CD4-positive, alpha-beta T cell treated with Interleukin-6 for 4 hours (primary cell): ENCODE data around the gene AZU1.

Experiments
- DNase-seq: peaks from one replicate; pipeline ENCODE4 v3.0.0-alpha.2; 2020; ENCODE audit warnings: mixed read lengths

Gene AZU1

DNA sequence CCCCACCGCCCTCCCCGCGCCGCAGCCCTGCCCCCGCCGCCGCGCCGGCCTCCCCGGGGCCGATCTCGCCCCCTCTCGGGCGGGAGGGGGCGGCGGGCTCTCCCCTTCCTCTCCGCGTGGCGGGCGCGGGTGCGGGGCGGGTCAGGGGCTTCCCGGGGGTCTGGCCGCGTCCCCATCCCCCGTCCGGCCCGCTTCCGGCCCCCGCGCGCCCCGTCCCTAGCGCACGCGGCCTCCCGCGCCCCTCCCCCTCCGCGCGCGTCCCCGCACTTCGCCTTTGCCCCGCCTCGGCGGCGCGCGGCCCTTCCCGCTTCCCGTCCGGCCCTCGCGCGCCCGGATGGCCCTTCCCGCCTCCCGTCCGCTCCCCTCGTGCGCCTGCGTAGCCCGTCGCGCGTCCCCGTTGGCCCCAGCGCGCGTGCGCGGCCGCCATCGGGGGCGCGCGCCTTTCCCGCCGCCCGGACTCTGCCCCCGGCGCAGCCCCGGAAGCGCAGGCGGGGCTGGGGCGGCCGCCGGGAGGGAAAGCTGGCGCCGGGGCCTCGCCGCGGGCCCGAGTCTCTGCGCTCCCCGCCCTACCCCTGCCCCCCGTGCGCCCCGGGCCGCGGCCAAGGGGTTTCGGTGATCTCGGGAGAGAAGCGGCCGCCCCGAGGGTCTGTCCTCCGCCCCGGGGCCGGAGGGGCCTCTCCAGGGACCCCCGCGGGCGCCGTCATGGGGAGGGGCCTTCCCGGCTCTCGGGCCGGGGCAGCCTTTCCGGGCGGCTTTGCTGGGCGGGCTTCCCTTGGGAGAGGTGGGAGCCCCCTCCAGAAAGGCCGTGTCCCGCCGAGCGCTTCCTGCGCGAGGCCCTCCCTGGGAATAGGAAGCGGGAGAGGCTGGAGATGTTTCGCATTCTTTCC is 29.9 kb upstream of the AZU1 start:
- peak; percentile 90 for DNase-seq

DNA sequence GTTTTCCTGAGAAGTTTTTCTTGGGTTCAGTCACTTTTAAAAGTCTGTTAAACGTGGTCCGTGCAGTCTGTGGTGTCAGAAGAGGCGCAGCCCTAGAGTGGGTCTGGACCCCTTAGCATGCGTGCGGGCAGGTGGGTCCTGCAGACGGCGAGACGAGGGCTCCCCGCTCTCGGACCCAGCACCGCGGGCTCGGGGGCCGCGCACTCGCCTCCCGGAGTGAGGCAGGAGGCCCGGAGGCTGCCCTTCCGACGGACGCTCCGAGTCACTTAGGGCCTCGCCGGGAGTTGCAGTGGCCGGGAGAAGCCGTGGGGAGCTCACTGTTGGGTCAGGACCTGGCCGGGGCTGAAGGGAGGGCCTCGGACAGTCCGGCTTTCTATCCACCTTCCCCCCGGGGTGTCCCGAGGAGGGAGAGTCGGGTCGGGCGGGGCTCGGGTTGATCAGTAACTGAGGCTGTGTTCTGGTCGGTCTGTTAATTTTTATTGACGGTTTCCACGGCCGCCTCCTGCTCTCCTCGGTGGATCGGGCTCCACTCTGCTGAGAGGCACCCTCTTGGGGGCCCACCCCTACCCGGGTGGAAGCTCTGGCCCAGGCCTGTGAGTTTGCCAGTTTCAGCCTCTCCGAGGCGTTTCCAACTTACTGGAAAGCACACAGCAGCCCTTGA is 29.1 kb upstream of the AZU1 start:
- DNase-seq: peak; percentile 22

DNA sequence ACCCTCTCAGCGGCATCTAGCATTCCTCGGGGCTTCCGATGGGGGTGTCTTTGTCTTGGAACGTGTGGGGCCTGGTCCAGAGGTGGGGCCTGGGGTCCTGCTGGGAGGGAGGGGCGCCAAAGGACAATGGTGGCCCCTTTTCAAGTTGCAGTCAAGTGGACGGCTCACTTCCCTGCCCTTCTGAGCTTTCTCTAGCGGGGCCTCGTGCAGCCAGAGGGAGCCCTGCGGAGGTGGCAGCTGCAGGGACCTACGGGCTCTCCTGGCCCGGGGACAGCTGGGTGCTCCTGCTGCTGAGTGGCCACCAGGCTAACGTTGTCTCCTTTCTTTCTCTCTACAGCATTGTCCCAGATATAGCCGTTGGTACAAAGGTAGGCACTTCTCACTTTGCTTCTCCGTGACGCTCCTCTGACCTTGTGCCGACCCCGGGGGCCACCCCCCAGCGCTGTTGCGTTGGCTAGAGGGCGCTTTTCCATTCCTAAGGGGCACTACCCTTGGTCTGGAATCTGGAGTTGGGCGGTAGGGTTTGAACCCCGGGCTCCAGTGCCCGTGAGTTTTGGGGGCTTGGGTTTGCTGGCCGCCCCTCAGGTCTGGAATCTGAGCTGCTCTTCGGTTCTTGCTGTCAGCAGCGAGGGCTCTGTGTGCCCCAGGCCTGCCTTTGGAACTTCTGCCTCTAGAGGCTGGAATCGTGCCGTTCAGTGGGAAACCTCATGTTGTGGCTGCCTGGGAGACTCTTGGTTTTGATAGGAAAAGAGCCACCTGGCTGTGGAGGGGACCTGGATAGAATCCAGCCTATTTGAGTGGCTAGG is 28.4 kb upstream of the AZU1 start:
- peak; percentile 29 for DNase-seq

DNA sequence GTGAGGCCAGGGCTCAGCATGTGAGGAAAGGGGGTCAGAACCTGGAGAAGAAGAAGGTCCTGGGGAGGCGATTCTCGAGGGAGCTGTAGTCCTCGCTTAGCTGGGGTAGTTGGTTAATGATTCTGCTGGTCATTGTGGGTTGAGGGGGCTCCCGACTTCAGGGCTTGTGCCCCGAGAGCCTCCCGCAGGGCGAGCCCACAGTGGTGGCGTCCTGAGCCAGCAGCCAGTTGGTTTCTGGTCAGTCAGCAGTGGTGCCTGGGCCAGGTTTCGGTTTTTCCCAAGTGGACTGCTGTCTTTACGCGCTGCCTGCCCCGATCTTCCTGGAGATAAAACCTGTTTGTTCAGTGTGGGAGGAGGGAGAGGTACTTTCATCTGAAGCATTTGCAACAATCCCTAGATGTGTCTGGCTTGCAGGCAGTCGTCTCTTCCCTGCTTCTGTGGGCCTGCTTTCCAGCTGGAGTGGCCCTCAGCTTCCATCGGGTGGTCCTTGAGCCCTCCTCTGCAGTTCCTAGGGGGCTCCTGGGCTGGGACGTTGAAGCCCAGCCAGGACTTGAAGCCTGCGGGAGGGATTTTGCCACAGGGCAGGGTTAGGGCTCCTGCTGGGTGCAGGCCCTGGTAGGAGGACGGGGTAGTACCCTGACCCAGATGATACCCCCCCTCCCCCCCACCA is 27.1 kb upstream of the AZU1 start:
- no peak for DNase-seq

DNA sequence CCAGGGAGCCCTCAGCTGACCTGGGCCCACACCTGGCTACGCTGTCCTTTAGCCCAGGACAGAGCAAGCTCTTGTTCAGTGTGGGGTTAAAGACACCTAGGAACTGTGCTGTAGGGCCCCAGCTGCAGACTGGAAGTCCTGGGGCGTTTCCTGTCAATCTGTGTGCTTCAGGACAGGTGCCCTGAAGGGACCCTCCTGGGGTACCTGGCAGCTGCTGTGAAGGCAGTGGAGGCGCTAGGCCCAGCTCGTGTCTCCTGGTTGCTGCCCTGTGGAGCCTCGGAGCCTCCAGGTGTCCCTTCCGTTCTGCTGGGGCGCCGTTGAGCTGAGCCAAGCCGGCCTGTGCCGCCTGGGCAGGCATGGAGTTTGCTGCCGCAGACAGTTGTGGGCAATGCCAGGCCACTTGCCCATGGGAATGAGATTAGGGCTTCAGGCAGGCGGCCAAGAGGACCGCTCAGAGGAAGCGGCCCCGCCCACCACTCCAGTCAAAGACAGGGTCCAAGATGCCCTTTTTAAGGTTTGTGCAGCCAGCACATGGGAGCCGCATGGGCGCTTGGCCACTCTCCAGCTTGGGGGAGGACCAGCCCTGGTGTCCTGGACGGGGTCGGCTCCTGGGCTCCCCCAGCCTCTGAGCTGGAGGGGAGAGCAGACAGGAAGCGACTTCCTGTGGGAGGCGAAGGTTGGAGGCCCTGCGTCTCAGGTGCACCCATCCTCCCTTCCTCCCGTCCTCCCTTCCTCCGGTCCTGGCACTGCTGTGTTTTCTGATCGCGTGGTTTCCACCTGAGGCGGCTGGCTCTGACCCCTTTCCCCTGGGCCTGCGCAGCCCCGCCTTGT is 26.4 kb upstream of the AZU1 start:
- DNase-seq: peak; percentile 41

DNA sequence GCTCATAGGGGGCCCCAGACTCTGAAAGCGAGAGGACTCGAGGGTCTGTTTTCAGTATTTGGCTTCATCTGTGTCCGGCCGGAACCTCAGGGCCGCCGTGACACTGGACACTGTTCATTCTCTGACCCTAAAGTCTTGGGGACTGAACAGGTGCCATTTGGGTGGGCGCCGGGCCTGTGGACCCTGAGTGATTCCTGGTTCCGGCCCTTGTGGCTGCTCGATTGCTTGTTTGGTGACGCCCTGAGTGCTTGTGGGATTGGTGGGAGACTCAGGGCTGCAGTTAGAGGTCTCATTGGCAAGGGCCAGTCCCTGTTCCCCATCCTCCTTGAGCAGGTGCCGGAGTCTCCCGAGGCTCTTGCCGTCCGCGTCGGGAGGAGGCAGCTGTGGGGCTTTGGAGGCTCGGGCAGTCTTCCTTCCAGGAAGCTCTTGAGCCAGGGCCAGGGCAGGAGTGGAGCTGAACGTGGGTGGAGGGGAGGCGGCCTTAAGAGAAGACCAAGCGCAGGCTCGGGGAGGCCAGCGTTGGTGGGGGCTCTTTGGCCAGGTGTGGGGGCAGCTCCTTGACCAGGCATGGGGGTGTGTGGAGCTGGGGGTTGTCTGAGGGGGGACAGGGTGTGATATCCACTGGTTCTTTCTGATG is 25.7 kb upstream of the AZU1 start:
- no peak for DNase-seq

DNA sequence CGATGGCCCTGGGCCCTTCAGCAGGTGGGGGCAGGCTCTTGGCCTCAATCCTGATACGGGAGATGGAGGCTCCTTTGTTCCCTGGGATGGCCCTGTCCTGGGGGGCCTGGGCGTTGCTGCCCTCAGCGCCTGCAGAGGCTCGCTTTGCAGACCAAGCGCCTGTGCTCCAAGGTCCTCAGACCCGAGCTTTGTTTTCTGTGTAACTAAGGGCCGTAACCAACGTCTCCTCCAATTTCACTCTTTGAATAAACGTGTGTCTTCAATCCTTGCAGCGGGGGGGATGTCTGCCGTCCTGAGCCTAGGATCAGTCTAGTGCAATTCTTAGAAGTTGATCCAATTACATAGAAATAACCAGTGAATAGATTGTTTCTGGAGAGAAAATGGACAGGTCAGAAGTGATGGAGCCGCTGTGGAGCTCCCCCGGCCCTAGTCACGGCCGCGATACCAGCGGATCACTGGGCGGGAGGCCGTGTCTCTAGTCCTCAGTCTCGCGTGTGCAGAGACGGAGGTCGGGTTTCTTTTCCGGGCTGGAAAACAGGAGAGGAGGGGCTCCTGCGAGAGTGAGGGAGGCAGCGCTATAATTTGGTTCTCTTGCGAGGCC is 25.0 kb upstream of the AZU1 start:
- no peak for DNase-seq

DNA sequence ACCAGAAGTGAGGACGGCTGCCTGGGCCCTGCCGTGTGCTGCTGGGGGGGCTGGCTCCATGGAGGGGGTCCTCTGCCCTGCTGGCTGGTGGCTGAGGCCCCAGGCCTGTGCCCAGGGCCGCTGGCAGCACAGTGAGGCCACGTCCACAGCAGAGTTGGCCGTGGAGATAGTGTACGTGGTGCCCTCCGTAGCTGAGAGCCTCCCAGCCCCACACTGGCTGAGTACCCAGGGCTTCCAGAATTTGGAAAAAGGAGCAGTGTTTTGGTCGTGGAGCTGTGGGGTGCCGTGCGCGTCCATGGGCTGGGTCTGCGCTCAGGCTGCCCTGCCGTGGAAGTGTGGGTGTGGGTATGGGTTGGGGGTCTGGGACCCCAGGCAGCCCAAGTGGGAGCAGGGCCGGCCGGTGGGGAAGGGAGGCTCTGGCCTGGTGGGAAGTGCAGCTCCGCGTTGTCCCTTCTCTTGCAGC is 24.5 kb upstream of the AZU1 start:
- DNase-seq: no peak

DNA sequence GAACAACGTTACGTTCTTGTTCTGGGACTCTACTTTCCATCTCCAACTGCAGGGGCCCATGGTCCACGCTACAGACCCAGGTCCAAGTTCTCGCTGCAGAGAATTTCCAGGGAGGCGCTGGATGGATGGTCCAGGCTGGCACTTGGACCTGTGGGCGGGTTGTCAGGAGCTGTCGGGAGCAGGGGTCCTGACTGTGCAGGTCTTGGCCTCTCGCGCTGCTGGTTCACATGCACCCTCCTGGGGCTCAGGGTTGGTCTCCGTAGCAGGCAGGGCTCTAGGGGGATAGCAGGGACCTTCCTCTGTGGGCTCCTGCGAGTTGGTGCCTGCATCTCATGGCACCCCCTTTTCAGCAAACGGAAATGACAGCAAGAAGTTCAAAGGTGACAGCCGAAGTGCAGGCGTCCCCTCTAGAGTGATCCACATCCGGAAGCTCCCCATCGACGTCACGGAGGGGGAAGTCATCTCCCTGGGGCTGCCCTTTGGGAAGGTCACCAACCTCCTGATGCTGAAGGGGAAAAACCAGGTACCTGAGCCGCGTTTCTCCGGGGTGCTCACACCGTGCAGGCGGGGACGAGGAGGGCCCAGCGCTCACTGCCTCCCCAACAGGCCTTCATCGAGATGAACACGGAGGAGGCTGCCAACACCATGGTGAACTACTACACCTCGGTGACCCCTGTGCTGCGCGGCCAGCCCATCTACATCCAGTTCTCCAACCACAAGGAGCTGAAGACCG is 23.8 kb upstream of the AZU1 start:
- no peak for DNase-seq

DNA sequence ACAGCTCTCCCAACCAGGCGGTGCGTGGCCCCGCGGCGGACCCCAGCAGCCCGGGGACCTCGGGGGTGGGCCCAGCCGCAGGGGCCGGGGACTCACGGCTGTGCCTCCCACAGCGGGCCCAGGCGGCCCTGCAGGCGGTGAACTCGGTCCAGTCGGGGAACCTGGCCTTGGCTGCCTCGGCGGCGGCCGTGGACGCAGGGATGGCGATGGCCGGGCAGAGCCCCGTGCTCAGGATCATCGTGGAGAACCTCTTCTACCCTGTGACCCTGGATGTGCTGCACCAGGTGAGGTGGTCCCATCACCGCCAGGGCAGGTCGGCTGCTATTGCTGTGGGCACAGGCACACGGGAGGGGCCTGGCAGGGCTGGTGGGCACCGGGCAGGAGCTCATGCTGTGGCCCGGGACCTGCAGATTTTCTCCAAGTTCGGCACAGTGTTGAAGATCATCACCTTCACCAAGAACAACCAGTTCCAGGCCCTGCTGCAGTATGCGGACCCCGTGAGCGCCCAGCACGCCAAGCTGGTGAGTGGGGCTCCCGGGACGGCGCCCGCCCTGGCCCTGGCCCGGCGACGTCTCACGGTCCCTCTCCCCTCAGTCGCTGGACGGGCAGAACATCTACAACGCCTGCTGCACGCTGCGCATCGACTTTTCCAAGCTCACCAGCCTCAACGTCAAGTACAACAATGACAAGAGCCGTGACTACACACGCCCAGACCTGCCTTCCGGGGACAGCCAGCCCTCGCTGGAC is 23.0 kb upstream of the AZU1 start:
- no peak for DNase-seq

DNA sequence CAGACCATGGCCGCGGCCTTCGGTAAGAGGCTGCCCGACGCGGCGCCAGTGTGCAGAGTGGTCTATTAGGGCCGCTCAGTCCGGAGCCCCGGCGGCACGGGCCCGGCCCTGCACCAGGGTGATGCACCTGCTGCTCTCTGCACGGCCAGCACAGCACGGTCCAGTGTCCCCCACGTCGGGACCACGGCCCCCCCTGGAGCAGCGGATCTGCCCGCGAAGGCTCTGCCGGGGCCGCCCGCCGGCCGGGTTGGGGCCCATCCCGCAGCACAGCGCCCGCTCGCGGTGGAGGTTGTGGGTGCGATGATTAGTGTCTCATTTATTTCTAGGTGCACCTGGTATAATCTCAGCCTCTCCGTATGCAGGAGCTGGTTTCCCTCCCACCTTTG is 22.5 kb upstream of the AZU1 start:
- no peak for DNase-seq

DNA sequence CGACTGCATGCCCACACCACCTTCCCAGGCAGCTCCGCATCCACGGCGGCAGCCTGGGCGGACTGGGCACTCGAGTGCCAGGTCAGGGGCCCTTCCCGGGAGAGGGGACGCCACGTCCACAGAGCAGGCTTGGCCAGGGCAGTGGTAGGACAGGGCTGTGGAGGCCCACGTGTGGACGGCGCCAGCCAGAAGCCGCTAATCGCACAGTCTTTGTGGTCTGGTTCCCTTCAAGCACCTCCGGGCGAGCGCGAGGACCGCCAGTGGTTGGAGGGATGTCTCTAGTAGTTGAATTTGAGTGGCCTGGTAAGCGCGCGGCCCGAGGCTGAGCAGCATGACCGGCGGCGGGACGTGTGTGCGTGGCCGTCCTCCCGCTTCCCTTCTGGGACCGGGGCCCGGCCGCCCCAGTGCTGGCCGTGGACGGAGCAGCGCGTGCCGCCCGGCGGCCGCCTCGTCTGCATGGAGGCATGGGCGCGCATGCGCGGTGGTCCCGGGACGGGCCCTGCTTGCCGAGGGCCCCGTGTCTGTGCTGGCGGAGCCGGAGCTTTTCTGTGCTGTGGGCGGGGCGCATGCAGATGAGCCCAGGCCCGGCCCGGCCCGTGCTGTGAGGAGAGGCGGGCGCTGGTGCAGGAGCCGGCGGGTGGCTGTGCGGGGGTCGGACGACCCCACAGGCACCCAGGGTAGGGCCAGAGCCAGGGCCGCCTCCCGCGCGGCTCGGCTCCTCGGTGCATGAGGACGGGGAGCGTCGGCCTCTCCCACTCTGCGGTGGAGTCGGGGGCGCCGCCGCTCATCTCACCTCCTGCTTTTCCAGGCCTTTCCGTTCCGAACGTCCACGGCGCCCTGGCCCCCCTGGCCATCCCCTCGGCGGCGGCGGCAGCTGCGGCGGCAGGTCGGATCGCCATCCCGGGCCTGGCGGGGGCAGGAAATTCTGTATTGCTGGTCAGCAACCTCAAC is 21.8 kb upstream of the AZU1 start:
- DNase-seq: no peak

DNA sequence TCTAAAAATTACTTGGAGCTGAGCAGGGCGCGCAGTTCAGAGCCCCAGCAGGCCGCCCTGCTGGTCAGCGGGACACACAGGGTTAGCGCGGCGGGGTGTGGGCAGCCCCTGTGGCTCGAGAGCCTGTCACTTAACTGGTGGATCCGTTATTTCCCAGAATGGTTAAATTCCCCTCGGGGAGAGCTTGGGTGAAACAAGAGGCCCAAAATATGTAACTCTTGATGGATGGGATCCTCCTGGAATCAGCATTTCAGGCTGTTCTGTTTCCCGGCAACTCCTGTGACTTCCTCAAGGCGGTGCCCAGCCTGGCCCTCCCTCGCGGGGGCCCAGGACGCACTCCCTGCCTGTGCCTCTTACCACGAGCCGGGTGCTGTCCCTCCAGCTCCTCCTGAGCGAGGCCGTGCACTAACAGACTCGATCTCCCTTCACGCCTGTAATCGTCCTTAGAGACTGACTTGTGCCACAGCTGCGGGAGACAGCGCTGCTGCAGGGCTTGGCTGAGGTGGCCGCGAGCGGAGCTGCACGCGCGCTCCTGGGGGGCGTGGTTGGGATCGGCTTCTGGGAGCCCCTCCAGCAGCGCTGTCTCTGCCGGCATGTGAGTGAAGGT is 20.7 kb upstream of the AZU1 start:
- DNase-seq: no peak

DNA sequence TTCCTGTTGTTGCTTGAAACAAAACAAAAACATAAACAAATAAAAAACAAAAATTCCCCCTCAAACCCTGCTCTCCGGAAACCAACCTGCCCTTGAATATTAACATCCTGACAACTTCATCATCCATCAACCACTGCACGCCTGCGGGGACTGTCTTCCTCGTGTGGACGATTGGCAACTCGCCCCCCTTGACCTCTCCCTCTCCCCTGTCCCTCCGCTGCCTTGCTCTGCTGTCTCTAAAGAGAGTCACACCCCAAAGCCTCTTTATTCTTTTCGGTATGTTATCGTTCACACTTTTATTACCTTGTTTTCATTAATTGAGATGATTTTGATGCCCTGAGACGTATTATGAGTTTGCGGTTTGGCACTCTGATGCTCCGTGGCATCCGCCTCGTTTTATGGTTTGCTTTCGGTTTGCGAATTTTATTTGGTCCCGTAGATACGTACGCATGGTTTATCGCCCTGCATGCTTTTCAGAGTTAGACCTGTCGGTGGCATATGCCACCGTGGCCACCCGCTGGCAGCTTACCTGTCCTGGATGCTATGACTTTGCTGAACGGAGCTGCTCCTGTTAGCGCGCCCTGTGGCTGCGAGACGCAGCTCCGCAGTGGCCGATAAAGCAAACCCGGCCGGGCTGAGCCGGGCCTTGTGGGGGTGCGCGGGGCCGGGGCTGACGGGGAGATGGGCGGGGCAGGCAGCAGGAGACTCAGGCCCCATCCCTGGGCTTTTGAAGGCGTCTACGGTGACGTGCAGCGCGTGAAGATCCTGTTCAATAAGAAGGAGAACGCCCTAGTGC is 19.8 kb upstream of the AZU1 start:
- no peak for DNase-seq

DNA sequence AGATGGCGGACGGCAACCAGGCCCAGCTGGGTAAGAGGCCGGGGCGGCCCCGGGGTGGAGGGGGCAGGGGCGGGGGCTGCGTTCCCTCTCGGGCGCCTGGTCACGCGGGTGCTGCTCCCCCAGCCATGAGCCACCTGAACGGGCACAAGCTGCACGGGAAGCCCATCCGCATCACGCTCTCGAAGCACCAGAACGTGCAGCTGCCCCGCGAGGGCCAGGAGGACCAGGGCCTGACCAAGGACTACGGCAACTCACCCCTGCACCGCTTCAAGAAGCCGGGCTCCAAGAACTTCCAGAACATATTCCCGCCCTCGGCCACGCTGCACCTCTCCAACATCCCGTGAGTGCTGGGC is 19.2 kb upstream of the AZU1 start:
- no peak for DNase-seq

DNA sequence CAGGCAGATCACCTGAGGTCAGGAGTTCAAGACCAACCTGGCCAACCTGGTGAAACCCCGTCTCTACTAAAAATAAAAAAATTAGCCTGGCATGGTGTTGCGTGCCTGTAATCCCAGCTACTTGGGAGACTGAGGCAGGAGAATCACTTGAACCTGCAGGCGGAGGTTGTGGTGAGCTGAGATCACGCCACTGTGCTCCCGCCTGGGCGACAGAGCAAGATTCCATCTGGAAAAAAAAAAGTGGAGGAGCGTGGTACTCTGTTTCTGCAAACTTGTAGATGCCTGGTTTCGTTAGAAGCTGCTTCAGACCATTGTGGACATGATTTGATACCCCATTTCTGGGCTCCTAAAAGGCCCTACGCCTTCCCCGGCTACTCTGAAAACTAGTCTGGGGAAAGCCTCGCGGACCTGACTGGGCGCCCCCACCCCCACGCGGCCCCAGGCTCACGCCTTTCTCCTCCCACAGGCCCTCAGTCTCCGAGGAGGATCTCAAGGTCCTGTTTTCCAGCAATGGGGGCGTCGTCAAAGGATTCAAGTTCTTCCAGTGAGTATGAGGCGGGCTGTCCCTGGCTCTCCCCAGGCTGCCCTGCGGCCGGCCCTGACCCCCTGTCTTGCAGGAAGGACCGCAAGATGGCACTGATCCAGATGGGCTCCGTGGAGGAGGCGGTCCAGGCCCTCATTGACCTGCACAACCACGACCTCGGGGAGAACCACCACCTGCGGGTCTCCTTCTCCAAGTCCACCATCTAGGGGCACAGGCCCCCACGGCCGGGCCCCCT is 17.4 kb upstream of the AZU1 start:
- DNase-seq: no peak
